Measurements from ENCODE around the gene HLA-DPA1.

DNA sequence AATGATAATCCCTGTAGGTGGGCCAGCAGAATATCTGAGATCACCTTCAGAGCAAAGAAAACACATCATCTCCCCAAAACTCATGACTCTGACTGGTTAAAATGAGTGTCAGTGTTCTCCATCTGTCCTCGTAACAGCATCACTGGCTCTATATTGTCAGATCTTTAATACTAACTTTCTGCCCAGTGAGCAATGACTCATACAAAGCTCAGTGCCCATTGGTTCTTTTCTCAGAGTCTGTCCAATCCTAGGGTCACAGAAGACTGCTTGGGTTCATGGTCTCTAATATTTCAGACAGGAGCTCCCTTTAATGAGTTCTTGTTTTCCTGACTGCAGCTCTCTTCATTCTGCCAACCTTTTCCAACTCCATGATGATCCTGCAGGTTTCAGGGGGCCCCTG lies 38.7 kb upstream of the HLA-DPA1 start:
- TF ChIP-seq, protein P1, sequence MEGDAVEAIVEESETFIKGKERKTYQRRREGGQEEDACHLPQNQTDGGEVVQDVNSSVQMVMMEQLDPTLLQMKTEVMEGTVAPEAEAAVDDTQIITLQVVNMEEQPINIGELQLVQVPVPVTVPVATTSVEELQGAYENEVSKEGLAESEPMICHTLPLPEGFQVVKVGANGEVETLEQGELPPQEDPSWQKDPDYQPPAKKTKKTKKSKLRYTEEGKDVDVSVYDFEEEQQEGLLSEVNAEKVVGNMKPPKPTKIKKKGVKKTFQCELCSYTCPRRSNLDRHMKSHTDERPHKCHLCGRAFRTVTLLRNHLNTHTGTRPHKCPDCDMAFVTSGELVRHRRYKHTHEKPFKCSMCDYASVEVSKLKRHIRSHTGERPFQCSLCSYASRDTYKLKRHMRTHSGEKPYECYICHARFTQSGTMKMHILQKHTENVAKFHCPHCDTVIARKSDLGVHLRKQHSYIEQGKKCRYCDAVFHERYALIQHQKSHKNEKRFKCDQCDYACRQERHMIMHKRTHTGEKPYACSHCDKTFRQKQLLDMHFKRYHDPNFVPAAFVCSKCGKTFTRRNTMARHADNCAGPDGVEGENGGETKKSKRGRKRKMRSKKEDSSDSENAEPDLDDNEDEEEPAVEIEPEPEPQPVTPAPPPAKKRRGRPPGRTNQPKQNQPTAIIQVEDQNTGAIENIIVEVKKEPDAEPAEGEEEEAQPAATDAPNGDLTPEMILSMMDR (IDR thresholded peaks at IDR 0.05) = no peak
- TF ChIP-seq POLR2A (IDR thresholded peaks at IDR 0.05) = no peak
